HepG2 (cell line): ENCODE measurements around the gene DIABLO. TPM values are rescaled to one million over a fixed set of nuclear protein-coding genes. Genes with fewer than 3 reads are reported as not detected.

ENCODE experiments used
- ARNT2 ChIP-seq: sonication (generic); formaldehyde crosslinking; IDR thresholded peaks from 2 replicates; pipeline ENCODE4 v1.8.0; 2022; ENCODE audit warnings: mild to moderate bottlenecking, low read depth, missing genetic modification reagents, moderate library complexity
- ATF6 ChIP-seq: sonication (generic); formaldehyde crosslinking; conservative IDR thresholded peaks from 2 replicates; pipeline ENCODE4 v1.4.0; 2020; ENCODE audit warnings: missing genetic modification reagents
- BCL3 ChIP-seq: sonication (generic); formaldehyde crosslinking; IDR thresholded peaks from 2 replicates; pipeline ENCODE4 v1.5.1; 2020; ENCODE audit warnings: mild to moderate bottlenecking, missing genetic modification reagents, moderate library complexity
- BRCA1 ChIP-seq: sonication (generic); formaldehyde crosslinking; IDR thresholded peaks from 2 replicates; pipeline ENCODE4 v1.4.0; 2020; ENCODE audit warnings: missing genetic modification reagents
- CREB1 ChIP-seq, 2 experiments: fragments of 450-650 bp in 1 of 2; IDR thresholded peaks; 2 replicates each; pipeline ENCODE4 v1.6.1; 2016 to 2017; ENCODE audit warnings: control low read depth in 1 of 2, mild to moderate bottlenecking in 1 of 2, missing compliant biosample characterization in 1 of 2, missing genetic modification characterization in 1 of 2
- ERF ChIP-seq: IDR thresholded peaks from 2 replicates; pipeline ENCODE4 v1.6.1; 2018; ENCODE audit warnings: missing biosample characterization, missing genetic modification reagents
- FLYWCH1 ChIP-seq: sonication (generic); formaldehyde crosslinking; IDR thresholded peaks from 2 replicates; pipeline ENCODE4 v1.8.1; 2023; ENCODE audit warnings: mild to moderate bottlenecking, missing genetic modification reagents
- HDAC2 ChIP-seq: sonication (generic); formaldehyde crosslinking; IDR thresholded peaks from 2 replicates; pipeline ENCODE4 v1.4.0; 2020; ENCODE audit warnings: missing genetic modification reagents
- ISX ChIP-seq: sonication (generic); formaldehyde crosslinking; conservative IDR thresholded peaks from 2 replicates; pipeline ENCODE4 v1.5.0; 2020; ENCODE audit warnings: missing genetic modification reagents
- KLF12 ChIP-seq: sonication (generic); formaldehyde crosslinking; IDR thresholded peaks from 2 replicates; pipeline ENCODE4 v1.4.0; 2020; ENCODE audit warnings: missing genetic modification reagents, borderline replicate concordance
- TCF7L2 ChIP-seq: IDR thresholded peaks from 2 replicates; pipeline ENCODE4 v1.6.1; 2011; ENCODE audit warnings: mild to moderate bottlenecking, low read depth, low read length, moderate library complexity
- TEAD3 ChIP-seq: optimal IDR thresholded peaks from 2 replicates; pipeline ENCODE3; 2016; ENCODE audit warnings: borderline replicate concordance
- ZBTB42 ChIP-seq: sonication (generic); formaldehyde crosslinking; IDR thresholded peaks from 2 replicates; pipeline ENCODE4 v1.5.0; 2020; ENCODE audit warnings: mild to moderate bottlenecking, missing genetic modification reagents
- ZFP90 ChIP-seq: sonication (generic); formaldehyde crosslinking; IDR thresholded peaks from 2 replicates; pipeline ENCODE4 v1.8.0; 2022; ENCODE audit warnings: missing genetic modification reagents, mild to moderate bottlenecking, inconsistent platforms, borderline replicate concordance
- ZMYM4 ChIP-seq: sonication (generic); formaldehyde crosslinking; IDR thresholded peaks from 2 replicates; pipeline ENCODE4 v1.8.1; 2023; ENCODE audit warnings: mild to moderate bottlenecking, missing genetic modification reagents
- ZNF12 ChIP-seq: sonication (generic); formaldehyde crosslinking; IDR thresholded peaks from 2 replicates; pipeline ENCODE4 v1.5.0; 2020; ENCODE audit warnings: missing genetic modification reagents
- ZNF253 ChIP-seq: sonication (generic); formaldehyde crosslinking; IDR thresholded peaks from 2 replicates; pipeline ENCODE4 v1.8.0; 2022; ENCODE audit warnings: mild to moderate bottlenecking, missing genetic modification reagents, borderline replicate concordance
- ZNF30 ChIP-seq: sonication (generic); formaldehyde crosslinking; IDR thresholded peaks from 2 replicates; pipeline ENCODE4 v1.5.0; 2020; ENCODE audit warnings: mild to moderate bottlenecking, missing genetic modification reagents
- ZNF530 ChIP-seq: sonication (generic); formaldehyde crosslinking; IDR thresholded peaks from 2 replicates; pipeline ENCODE4 v1.5.0; 2020; ENCODE audit warnings: low read depth, mild to moderate bottlenecking, missing genetic modification reagents
- polyA plus RNA-seq, 8 experiments: library from polyadenylated mRNA; depleted of rRNA in 3 of 8; stranded (reverse) in 7 of 8; unstranded in 1 of 8; fragments of >200 nt; fragmentation: Illumina TruSeq in 4 of 8; extraction: Trizol in 4 of 8; gene quantifications; 2 replicates each; pipeline versions ENCODE4 v1.2.1 to v1.2.3, GENCODE V29; 2011 to 2016; ENCODE audit warnings: low read depth in 4 of 8, missing spikeins in 1 of 8, mixed read lengths in 1 of 8; ENCODE audit not compliant: insufficient read depth in 1 of 8
- total RNA-seq, 5 experiments: library from RNA; depleted of rRNA; stranded (reverse); fragments of >200 nt; fragmentation: Illumina TruSeq; extraction: Trizol; gene quantifications; 2 replicates each; pipeline ENCODE4 v1.2.3, GENCODE V29; 2016; ENCODE audit warnings: low read depth in 1 of 5
- TF ChIP-seq, protein P1 (sequence below), 2 experiments: sonication (generic) in 1 of 2; formaldehyde crosslinking in 1 of 2; IDR thresholded peaks; 2 replicates each; pipeline versions ENCODE4 v1.4.0 to v1.6.1; 2018 to 2020; ENCODE audit warnings: missing genetic modification reagents in 2 of 2, borderline replicate concordance in 1 of 2, low read depth in 1 of 2, mild to moderate bottlenecking in 1 of 2, missing biosample characterization in 1 of 2
- TF ChIP-seq, protein P2 (sequence below), 2 experiments: fragments of 450-650 bp in 1 of 2; sonication (generic) in 1 of 2; formaldehyde crosslinking; IDR thresholded peaks; 2 replicates each; pipeline versions ENCODE4 v1.5.0 to v1.8.0; 2020 to 2022; ENCODE audit warnings: mild to moderate bottlenecking in 1 of 2, missing genetic modification reagents in 1 of 2
- TF ChIP-seq, protein P3 (sequence below): IDR thresholded peaks from 2 replicates; pipeline ENCODE4 v1.6.1; 2016; ENCODE audit warnings: missing biosample characterization, missing genetic modification reagents, low read depth

The DIABLO gene
- total and polyA plus RNA-seq, 2 of the 13 experiments (the other 11 are each of a cell fraction or from before 2014, with no cell fraction given): 20.7 to 70.9 TPM

DNA sequence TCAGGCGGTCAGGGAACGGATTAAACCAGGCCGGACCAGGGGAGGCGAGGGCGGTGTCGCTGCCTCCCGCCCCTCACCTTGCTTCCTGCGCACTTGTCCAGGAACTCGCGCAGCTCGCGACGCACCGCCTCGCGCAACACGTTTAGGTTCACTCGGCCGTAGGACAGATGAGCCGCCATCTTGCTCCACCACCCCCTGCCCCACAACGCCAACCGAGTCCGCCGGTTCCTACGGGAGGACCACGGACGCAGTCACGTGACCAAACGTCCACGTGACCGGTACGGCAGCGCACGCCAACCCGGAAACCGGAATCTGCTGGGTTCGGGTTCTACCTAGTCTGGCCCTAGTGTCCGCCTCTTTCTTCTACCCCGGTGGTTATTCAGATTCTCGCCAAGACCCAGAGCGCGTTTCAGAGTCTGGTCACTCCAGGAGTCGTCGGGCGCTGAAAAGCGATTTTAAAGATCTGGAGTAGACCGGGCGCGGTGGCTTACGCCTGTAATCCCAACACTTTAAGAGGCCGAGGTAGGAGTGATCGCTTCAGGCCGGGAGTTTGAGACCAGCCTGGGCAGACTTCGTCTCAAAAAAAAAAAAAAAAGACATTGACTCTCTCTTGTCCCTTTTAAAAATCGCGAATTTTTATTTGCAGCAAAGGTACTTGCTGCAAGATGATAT lies 40.5 kb upstream of the DIABLO start, which contains the start of gene VPS33A (continued):
- TF ChIP-seq BRCA1 (CRISPR knock-in tag) (no peak; the same call in 1 of the 2 replicates), KLF12 (CRISPR knock-in tag) (peak; percentile 64; the same call in 1 of the 2 replicates), ZBTB42 (CRISPR knock-in tag) (no peak), ISX (CRISPR knock-in tag) (no peak), ZNF253 (no peak), ZMYM4 (CRISPR knock-in tag) (peak; percentile 97), ATF6 (no peak), CREB1 (IDR thresholded peaks at IDR 0.05) (peak; percentile 70), CREB1 (CRISPR knock-in tag; IDR thresholded peaks at IDR 0.05) (peak; percentile 77), ARNT2 (CRISPR knock-in tag) (peak; percentile 76; the same call in 1 of the 2 replicates), ZNF30 (peak; percentile 64; the same call in 1 of the 2 replicates), ZNF12 (CRISPR knock-in tag) (peak; percentile 25; the same call in 1 of the 2 replicates), TCF7L2 (no peak), BCL3 (CRISPR knock-in tag) (peak; percentile 85), TEAD3 (CRISPR knock-in tag) (peak; percentile 77), ZFP90 (peak; percentile 45; the same call in 1 of the 2 replicates), ERF (CRISPR knock-in tag) (peak; percentile 78), FLYWCH1 (CRISPR knock-in tag) (no peak), HDAC2 (CRISPR knock-in tag) (peak; percentile 96), ZNF530 (CRISPR knock-in tag) (no peak)
- TF ChIP-seq, protein P1, sequence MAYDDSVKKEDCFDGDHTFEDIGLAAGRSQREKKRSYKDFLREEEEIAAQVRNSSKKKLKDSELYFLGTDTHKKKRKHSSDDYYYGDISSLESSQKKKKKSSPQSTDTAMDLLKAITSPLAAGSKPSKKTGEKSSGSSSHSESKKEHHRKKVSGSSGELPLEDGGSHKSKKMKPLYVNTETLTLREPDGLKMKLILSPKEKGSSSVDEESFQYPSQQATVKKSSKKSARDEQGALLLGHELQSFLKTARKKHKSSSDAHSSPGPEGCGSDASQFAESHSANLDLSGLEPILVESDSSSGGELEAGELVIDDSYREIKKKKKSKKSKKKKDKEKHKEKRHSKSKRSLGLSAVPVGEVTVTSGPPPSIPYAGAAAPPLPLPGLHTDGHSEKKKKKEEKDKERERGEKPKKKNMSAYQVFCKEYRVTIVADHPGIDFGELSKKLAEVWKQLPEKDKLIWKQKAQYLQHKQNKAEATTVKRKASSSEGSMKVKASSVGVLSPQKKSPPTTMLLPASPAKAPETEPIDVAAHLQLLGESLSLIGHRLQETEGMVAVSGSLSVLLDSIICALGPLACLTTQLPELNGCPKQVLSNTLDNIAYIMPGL (CRISPR knock-in tag; IDR thresholded peaks at IDR 0.05; ENCODE audit: borderline replicate concordance in 1 of 2, low read depth in 1 of 2): peak in 1 of 2 experiments; percentile 91
- TF ChIP-seq, protein P2, sequence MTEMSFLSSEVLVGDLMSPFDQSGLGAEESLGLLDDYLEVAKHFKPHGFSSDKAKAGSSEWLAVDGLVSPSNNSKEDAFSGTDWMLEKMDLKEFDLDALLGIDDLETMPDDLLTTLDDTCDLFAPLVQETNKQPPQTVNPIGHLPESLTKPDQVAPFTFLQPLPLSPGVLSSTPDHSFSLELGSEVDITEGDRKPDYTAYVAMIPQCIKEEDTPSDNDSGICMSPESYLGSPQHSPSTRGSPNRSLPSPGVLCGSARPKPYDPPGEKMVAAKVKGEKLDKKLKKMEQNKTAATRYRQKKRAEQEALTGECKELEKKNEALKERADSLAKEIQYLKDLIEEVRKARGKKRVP (CRISPR knock-in tag; IDR thresholded peaks at IDR 0.05): peak in 1 of 2 experiments; percentile 57; a peak in 2 of 4 replicates
- TF ChIP-seq, protein P3, sequence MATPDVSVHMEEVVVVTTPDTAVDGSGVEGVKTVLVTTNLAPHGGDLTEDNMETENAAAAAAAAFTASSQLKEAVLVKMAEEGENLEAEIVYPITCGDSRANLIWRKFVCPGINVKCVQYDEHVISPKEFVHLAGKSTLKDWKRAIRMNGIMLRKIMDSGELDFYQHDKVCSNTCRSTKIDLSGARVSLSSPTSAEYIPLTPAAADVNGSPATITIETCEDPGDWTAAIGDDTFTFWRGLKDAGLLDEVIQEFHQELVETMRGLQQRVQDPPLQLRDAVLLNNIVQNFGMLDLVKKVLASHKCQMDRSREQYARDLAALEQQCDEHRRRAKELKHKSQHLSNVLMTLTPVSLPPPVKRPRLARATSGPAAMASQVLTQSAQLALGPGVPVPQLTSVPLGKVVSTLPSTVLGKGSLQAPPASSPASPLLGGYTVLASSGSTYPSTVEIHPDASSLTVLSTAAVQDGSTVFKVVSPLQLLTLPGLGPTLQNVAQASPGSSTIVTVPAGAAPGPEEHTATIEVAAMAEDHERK (CRISPR knock-in tag): peak; percentile 90
